Adrenal gland (tissue), 12 donors: ENCODE data around the gene OTUB1. TPM values are rescaled to one million over a fixed set of nuclear protein-coding genes. Genes with fewer than 3 reads are reported as not detected.

Source experiments
- DNase-seq, 7 donors: peaks; one replicate each; pipeline ENCODE4 v3.0.0-alpha.2; 2019 to 2020
- H3K27ac ChIP-seq, 5 donors: fragments of 200-600 bp; sonication (generic) in 4 of 5; 1 replicate in 3 of 5; 2 replicates in 2 of 5; pipeline versions ENCODE4 v1.5.1 to v1.8.0; 2016 to 2020; ENCODE audit warnings: mild to moderate bottlenecking in 1 of 5
- H3K27me3 ChIP-seq: fragments of 200-600 bp; 2 replicates; pipeline ENCODE4 v1.8.0; 2021
- H3K36me3 ChIP-seq, 2 donors: fragments of 200-600 bp; replicated peaks in 1 of 2; 1 replicate in 1 of 2; 2 replicates in 1 of 2; pipeline versions ENCODE4 v1.5.1 to v1.8.0; 2018 to 2022
- H3K4me1 ChIP-seq, 2 donors: fragments of 200-600 bp; replicated peaks in 1 of 2; 1 replicate in 1 of 2; 2 replicates in 1 of 2; pipeline versions ENCODE4 v1.5.1 to v1.8.0; 2018 to 2021
- H3K4me3 ChIP-seq, 4 donors: fragments of 200-600 bp; sonication (generic) in 3 of 4; one replicate each; pipeline ENCODE4 v1.5.1; 2016 to 2018
- H3K9me3 ChIP-seq, 3 donors: fragments of 200-600 bp; sonication (generic) in 1 of 3; replicated peaks in 1 of 3; 1 replicate in 2 of 3; 2 replicates in 1 of 3; pipeline versions ENCODE4 v1.5.1 to v1.8.0; 2016 to 2021
- CTCF ChIP-seq, 6 experiments: fragments of 450-650 bp in 4 of 6; fragments of 200-600 bp in 2 of 6; sonication (generic) in 1 of 6; IDR thresholded peaks; 1 replicate in 5 of 6; 2 replicates in 1 of 6; pipeline versions ENCODE4 v1.5.1 to v1.8.0; 2016 to 2021; ENCODE audit warnings: antibody characterized with exemption in 6 of 6, mild to moderate bottlenecking in 2 of 6, moderate library complexity in 1 of 6
- POLR2A ChIP-seq, 2 donors: fragments of 450-650 bp; IDR thresholded peaks; one replicate each; pipeline ENCODE4 v1.6.1; 2017; ENCODE audit warnings: antibody characterized with exemption in 2 of 2, mild to moderate bottlenecking in 2 of 2, moderate library complexity in 1 of 2
- WGBS, 4 donors: extraction: QIAGEN DNeasy Blood & Tissue Kit in 2 of 4; methylation state at CpG; one replicate each; pipeline versions ENCODE4 v1.1.5 to v1.1.7; 2013 to 2017; 5-methylcytosine and 5-hydroxymethylcytosine counted together
- intact Hi-C, 2 donors: fragments of 100-400 bp; cut with DNase I; formaldehyde crosslinking; loops; one replicate each; pipeline versions ENCODE4 v1.14.1 to v1.15.0; 2022 to 2023
- polyA plus RNA-seq, 3 donors: library from polyadenylated mRNA; stranded (reverse); fragments of 200-250 nt in 2 of 3; fragments of 350-450 nt in 1 of 3; fragmentation: Illumina TruSeq in 1 of 3; extraction: RNeasy Lipid Tissue Mini Kit (QIAGEN cat#74804) in 1 of 3; gene quantifications; one replicate each; pipeline ENCODE4 v1.2.3, GENCODE V29; 2013 to 2014
- total RNA-seq, 9 donors: library from RNA; depleted of rRNA in 4 of 9; stranded (reverse); fragments of >200 nt in 4 of 9; fragments of 120-200 nt in 1 of 9; fragmentation: NEBNext Ultra II Directional in 1 of 9; extraction: Animal tissue kit (Norgen Biotek cat#: 25700) in 1 of 9; gene quantifications; one replicate each; pipeline versions ENCODE4 v1.1.0 to v1.2.4, GENCODE V29; 2013 to 2023
- donor health status: healthy with polysubstance abuse.
- donor health status: Bipolar disorder and iron deficiency.
- donor health status: DM: yes; HTN: yes; CAD: no.
- donor health status: DM: no; HTN: no; CAD: no.
- donor health status: DM: no; HTN: no; CAD: no.
- donor health status: DM: yes; HTN: yes; CAD: no.

Gene OTUB1
- total and polyA plus RNA-seq, 12 donors: 41.4 to 93.7 (median 66.6) TPM

DNA sequence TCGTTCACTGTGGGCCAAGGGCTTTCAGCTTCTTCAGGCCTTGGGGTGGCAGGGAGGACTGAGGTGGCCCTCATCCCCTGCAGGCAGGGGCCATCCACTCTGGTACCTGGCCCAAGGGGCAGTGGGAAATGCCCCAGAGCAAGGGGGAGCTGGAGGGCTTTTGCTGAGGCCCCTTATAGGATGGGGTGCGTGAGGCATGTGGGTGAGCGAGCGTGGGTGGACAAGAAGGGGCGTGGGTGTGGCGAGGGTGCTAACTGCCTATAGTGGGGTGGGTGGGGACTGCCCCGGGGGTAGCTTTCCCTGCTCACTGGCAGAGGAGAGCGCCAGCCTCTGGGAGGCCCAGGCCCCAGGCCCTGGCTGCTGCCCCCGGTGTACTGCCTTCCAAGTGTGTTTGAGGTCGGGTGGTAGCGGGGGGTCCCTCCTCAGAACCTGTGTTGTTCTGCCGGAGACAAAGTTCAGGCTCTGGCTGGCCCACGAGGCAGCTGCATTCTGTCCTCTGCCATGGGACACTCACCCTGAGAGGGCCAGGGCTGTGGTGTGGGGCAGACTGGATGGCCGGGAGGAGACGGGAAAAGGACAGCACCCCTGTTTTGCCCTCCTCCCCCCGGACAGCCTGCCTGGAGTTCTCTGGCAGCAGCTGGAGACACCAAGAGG is 52.9 kb downstream of the OTUB1 start:
- intact Hi-C loops: no loop called here
- no peak for TF ChIP-seq POLR2A (IDR thresholded peaks at IDR 0.05)
- no peak for TF ChIP-seq CTCF (IDR thresholded peaks at IDR 0.05)
- Histone ChIP-seq H3K27ac (peak overlapping the region in 1 of 5 donors; percentile 12), H3K4me3 (no peak overlapping the region), H3K4me1 (peaks cover 8 to 10% of the 10 kb centered on the region in 2 donors), H3K9me3 (no peaks in the 10 kb centered on the region), H3K36me3 (no peaks in the 10 kb centered on the region), H3K27me3 (peaks cover 11% of the 10 kb centered on the region)
- no peak for DNase-seq
- 84 to 95% (median 91%) methylated on average over 6 to 16 of the region's 16 CpGs for WGBS, 4 donors

- Histone ChIP-seq H3K9me3 (no peaks in the 10 kb centered on the region), H3K36me3 (no peaks in the 10 kb centered on the region), H3K27me3 (no peaks in the 10 kb centered on the region), H3K4me3 (no peak overlapping the region), H3K27ac (peak overlapping the region in 1 of 5 donors; percentile 41), H3K4me1 (peaks cover 8 to 10% of the 10 kb centered on the region in 2 donors)
- no peak for TF ChIP-seq POLR2A (IDR thresholded peaks at IDR 0.05)
- peak in 4 of 6 experiments; percentile 23 to 41 (median 36) for TF ChIP-seq CTCF (IDR thresholded peaks at IDR 0.05)
- DNase-seq: peak in 1 of 7 donors; percentile 72
- WGBS, 4 donors: 72 to 80% (median 72%) methylated on average over 9 to 20 of the region's 20 CpGs
- intact Hi-C loops: no loop called here
These were observed 54.6 kb downstream of the OTUB1 start for GRCh38 chr11:64040684-64041322.

DNA sequence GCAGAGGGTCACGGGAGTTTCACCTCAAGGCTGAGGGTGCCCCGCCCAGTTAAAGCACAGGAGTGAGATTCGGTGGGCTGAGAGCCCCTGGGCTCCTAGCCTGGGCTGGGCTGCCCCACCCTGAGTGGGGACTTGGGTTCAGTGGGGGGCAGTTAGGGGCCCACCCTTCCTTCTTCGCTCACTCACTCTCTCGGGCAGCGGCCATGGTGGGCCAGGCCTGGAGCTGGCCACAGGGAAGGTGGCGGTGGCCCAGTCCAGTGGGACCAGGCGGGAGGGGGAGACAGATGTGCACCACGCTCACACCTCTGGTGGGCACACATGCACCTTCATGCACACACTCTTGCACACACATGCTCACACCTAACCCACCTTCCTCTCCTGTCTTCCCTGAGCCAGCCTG is 55.6 kb downstream of the OTUB1 start:
- H3K4me1 ChIP-seq: peaks cover 0 to under 1% of the 10 kb centered on the region in 2 donors
- TF ChIP-seq POLR2A (IDR thresholded peaks at IDR 0.05) (no peak), CTCF (IDR thresholded peaks at IDR 0.05) (no peak)
- DNase-seq: no peak

GRCh38 chr11:64042301-64042700 is 56.1 kb downstream of the OTUB1 start:
- Histone ChIP-seq H3K27ac (no peak overlapping the region), H3K4me1 (no peaks in the 10 kb centered on the region), H3K36me3 (no peaks in the 10 kb centered on the region), H3K4me3 (no peak overlapping the region), H3K9me3 (no peaks in the 10 kb centered on the region), H3K27me3 (no peaks in the 10 kb centered on the region)
- TF ChIP-seq CTCF (IDR thresholded peaks at IDR 0.05): no peak
- no peak for TF ChIP-seq POLR2A (IDR thresholded peaks at IDR 0.05)
- no peak for DNase-seq
- 60 to 92% (median 83%) methylated on average over 3 to 4 of the region's 4 CpGs for WGBS, 4 donors
- intact Hi-C loops: no loop called here

More for the DNA sequence above, 55.6 kb downstream of the OTUB1 start:
- no peak overlapping the region for H3K27ac ChIP-seq
- H3K9me3 ChIP-seq: no peaks in the 10 kb centered on the region
- no peaks in the 10 kb centered on the region for H3K36me3 ChIP-seq
- H3K4me3 ChIP-seq: no peak overlapping the region
- WGBS, 4 donors: 89 to 98% (median 95%) methylated on average over 4 to 9 of the region's 9 CpGs
- no peaks in the 10 kb centered on the region for H3K27me3 ChIP-seq
- intact Hi-C loops: no loop called here
